ENCODE results near the gene SMU1.

DNA sequence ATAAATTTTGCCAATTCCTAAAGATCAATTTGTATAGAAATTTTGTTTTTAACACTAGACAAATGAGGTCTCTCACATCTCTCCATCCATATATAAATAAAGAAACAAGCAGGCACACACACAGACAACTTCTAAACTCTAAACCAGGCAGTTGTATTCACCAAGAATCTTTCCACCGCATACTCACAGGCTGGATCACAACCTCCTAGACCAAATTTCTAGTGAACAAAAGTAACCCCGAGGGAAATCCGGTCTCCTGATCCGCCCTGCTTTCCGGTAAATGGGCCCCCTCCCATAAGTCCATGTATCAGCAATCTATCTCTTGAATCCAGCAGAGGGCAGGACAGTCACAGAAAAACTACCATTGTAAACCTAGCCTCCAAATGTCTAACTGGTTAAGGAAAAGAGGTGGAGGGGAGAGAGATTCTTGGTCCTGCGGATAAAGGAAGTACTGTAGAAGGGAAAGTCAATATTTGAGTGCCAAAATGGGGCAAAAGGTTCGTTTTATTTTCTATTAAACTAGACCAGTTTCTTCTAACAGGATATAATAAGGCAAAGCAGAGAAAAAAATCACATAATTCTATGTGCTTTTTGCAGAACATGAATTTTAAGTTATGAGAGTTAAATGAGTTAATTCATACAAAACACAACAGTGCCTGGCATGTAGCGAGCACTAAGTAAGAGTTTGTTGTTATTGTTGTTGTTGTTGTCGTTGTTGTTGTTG, 4.8 kb upstream of the SMU1 start:
- TF ChIP-seq CTCF (tag by site-specific recombination; IDR thresholded peaks at IDR 0.05) (no peak; the same call in 1 of the 2 replicates), ZBTB7A (tag by site-specific recombination; IDR thresholded peaks at IDR 0.05; ENCODE audit: low read depth) (no peak), REPIN1 (tag by site-specific recombination; IDR thresholded peaks at IDR 0.05; ENCODE audit: low read depth) (no peak), ZNF654 (tag by site-specific recombination; IDR thresholded peaks at IDR 0.05; ENCODE audit: low read depth) (peak; percentile 94), ZNF501 (tag by site-specific recombination; IDR thresholded peaks at IDR 0.05) (no peak), SP7 (tag by site-specific recombination; IDR thresholded peaks at IDR 0.05) (peak; percentile 26; the same call in 1 of the 2 replicates), RBAK (tag by site-specific recombination; IDR thresholded peaks at IDR 0.05) (no peak), ZBTB8A (tag by site-specific recombination; IDR thresholded peaks at IDR 0.05) (no peak), YY1 (tag by site-specific recombination; IDR thresholded peaks at IDR 0.05) (no peak), ZNF157 (tag by site-specific recombination; IDR thresholded peaks at IDR 0.05) (no peak), ZNF121 (tag by site-specific recombination; IDR thresholded peaks at IDR 0.05) (no peak)
- TF ChIP-seq, protein P1, sequence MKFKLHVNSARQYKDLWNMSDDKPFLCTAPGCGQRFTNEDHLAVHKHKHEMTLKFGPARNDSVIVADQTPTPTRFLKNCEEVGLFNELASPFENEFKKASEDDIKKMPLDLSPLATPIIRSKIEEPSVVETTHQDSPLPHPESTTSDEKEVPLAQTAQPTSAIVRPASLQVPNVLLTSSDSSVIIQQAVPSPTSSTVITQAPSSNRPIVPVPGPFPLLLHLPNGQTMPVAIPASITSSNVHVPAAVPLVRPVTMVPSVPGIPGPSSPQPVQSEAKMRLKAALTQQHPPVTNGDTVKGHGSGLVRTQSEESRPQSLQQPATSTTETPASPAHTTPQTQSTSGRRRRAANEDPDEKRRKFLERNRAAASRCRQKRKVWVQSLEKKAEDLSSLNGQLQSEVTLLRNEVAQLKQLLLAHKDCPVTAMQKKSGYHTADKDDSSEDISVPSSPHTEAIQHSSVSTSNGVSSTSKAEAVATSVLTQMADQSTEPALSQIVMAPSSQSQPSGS (tag by site-specific recombination; IDR thresholded peaks at IDR 0.05; ENCODE audit: low read depth): no peak
